Caco-2 (cell line): ENCODE data around the gene SEPSECS. TPM values are rescaled to one million over a fixed set of nuclear protein-coding genes. Genes with fewer than 3 reads are reported as not detected.

ENCODE experiments used
- BruUV-seq: library from RNA; stranded (reverse); fragments of 400-500 nt; replicated peaks from 2 replicates; lab custom pipeline; 2021; lab: Mats Ljungman, UMichigan
- CTCF ChIA-PET: fragments of 300-600 bp; sonication (Branson Sonifier 250); formaldehyde crosslinking; loops from one replicate; lab custom pipeline; 2022; ENCODE audit warnings: antibody characterized with exemption; lab: Charles Lee
- POLR2A ChIA-PET: fragments of 300-600 bp; sonication (Branson Sonifier 250); formaldehyde crosslinking; loops from one replicate; lab custom pipeline; 2022; ENCODE audit warnings: antibody characterized with exemption; lab: Charles Lee
- DNase-seq, 2 experiments: peaks; one replicate each; pipeline versions ENCODE4 v3.0.0 to v3.0.0-alpha.2; 2020 to 2022
- H3K27me3 ChIP-seq: replicated peaks from 2 replicates; pipeline ENCODE4 v1.6.0; 2011; ENCODE audit warnings: low read length; ENCODE audit not compliant: control insufficient read depth, insufficient read depth
- H3K36me3 ChIP-seq: 2 replicates; pipeline ENCODE4 v1.5.1; 2011; ENCODE audit warnings: low read length; ENCODE audit not compliant: control insufficient read depth, insufficient read depth
- H3K4me1 ChIP-seq: fragments of 250-450 bp; sonication (Bioruptor Pico); 2 replicates; pipeline ENCODE4 v1.5.1; 2020; ENCODE audit warnings: mild to moderate bottlenecking
- H3K4me3 ChIP-seq: 2 replicates; pipeline ENCODE4 v1.5.1; 2011; ENCODE audit warnings: low read depth, mild to moderate bottlenecking, control low read depth, low read length
- H3K9me3 ChIP-seq: fragments of 250-450 bp; sonication (Bioruptor Pico); 2 replicates; pipeline ENCODE4 v1.5.1; 2020; ENCODE audit warnings: mild to moderate bottlenecking, moderate library complexity
- H3K27ac Mint-ChIP-seq: one replicate; pipeline ENCODE4 v1.8.0; 2022; ENCODE audit warnings: mixed read lengths; ENCODE audit not compliant: unreplicated experiment
- H3K27me3 Mint-ChIP-seq: one replicate; pipeline ENCODE4 v1.8.0; 2022; ENCODE audit warnings: mixed read lengths; ENCODE audit not compliant: insufficient read depth, unreplicated experiment
- H3K36me3 Mint-ChIP-seq: one replicate; pipeline ENCODE4 v1.8.0; 2022; ENCODE audit warnings: mild to moderate bottlenecking, mixed read lengths; ENCODE audit not compliant: insufficient read depth, unreplicated experiment
- H3K4me1 Mint-ChIP-seq: one replicate; pipeline ENCODE4 v1.8.0; 2022; ENCODE audit warnings: low read depth, mixed read lengths; ENCODE audit not compliant: unreplicated experiment
- H3K4me3 Mint-ChIP-seq: one replicate; pipeline ENCODE4 v1.8.0; 2022; ENCODE audit warnings: mild to moderate bottlenecking, moderate library complexity, mixed read lengths; ENCODE audit not compliant: unreplicated experiment
- H3K9me3 Mint-ChIP-seq: one replicate; pipeline ENCODE4 v1.8.0; 2022; ENCODE audit warnings: mixed read lengths; ENCODE audit not compliant: unreplicated experiment
- CTCF ChIP-seq, 2 experiments: fragments of 200-600 bp in 1 of 2; IDR thresholded peaks; 1 replicate in 1 of 2; 2 replicates in 1 of 2; pipeline versions ENCODE4 v1.5.1 to v1.8.0; 2011 to 2022; ENCODE audit warnings: antibody characterized with exemption in 1 of 2, control low read depth in 1 of 2, inconsistent platforms in 1 of 2, low read depth in 1 of 2, low read length in 1 of 2, mild to moderate bottlenecking in 1 of 2, moderate library complexity in 1 of 2; ENCODE audit not compliant: insufficient read depth in 1 of 2, severe bottlenecking in 1 of 2, unreplicated experiment in 1 of 2
- intact Hi-C: fragments of 100-400 bp; cut with micrococcal nuclease; formaldehyde crosslinking; loops from one replicate; pipeline ENCODE4 v1.10.0; 2022; ENCODE audit not compliant: unreplicated experiment
- total RNA-seq: library from RNA; stranded (reverse); gene quantifications from 2 replicates; pipeline ENCODE4 v1.2.3, GENCODE V29; 2022

SEPSECS gene
- total RNA-seq, 1 experiment from 2014 or later: 5.7 TPM

- intact Hi-C loops: no loop called here
- Mint-ChIP-seq H3K4me3 (no peak overlapping the region), H3K27me3 (no peaks in the 10 kb centered on the region), H3K4me1 (no peaks in the 10 kb centered on the region), H3K36me3 (no peaks in the 10 kb centered on the region), H3K9me3 (no peaks in the 10 kb centered on the region), H3K27ac (no peak overlapping the region)
- Histone ChIP-seq H3K4me1 (peaks cover 7% of the 10 kb centered on the region; the same call in 1 of the 2 replicates), H3K9me3 (no peaks in the 10 kb centered on the region), H3K27me3 (no peaks in the 10 kb centered on the region), H3K36me3 (no peaks in the 10 kb centered on the region), H3K4me3 (no peak overlapping the region)
- CTCF ChIA-PET: interaction anchor here (0.7 kb wide), 1 partner anchor 153 kb away, joined by 3 read pairs; no protein-coding TSS in a partner anchor
- DNase-seq: no peak
- POLR2A ChIA-PET: no interaction called here
- no TSS peak for BruUV-seq
- TF ChIP-seq CTCF (IDR thresholded peaks at IDR 0.05; ENCODE audit: insufficient read depth in 1 of 2, low read depth in 1 of 2, low read length in 1 of 2, severe bottlenecking in 1 of 2, unreplicated experiment in 1 of 2): no peak
These were observed 38.5 kb upstream of the SEPSECS start for GRCh38 chr4:25198713-25199112.

GRCh38 chr4:25190407-25190806 is 30.2 kb upstream of the SEPSECS start:
- no peaks in the 10 kb centered on the region for H3K4me1 Mint-ChIP-seq
- Histone ChIP-seq H3K9me3 (no peaks in the 10 kb centered on the region), H3K4me3 (no peak overlapping the region), H3K27me3 (no peaks in the 10 kb centered on the region), H3K4me1 (no peaks in the 10 kb centered on the region), H3K36me3 (no peaks in the 10 kb centered on the region)
- no TSS peak for BruUV-seq
- no peaks in the 10 kb centered on the region for H3K9me3 Mint-ChIP-seq
- no peak overlapping the region for H3K4me3 Mint-ChIP-seq
- ChIA-PET POLR2A (no interaction called here), CTCF (no interaction called here)
- no peak for DNase-seq
- intact Hi-C loops: no loop called here
- H3K27ac Mint-ChIP-seq: no peak overlapping the region
- no peaks in the 10 kb centered on the region for H3K36me3 Mint-ChIP-seq
- H3K27me3 Mint-ChIP-seq: no peaks in the 10 kb centered on the region
- TF ChIP-seq CTCF (IDR thresholded peaks at IDR 0.05; ENCODE audit: insufficient read depth in 1 of 2, low read depth in 1 of 2, low read length in 1 of 2, severe bottlenecking in 1 of 2, unreplicated experiment in 1 of 2): peak in 1 of 2 experiments; percentile 1

- DNase-seq: no peak
- POLR2A ChIA-PET: no interaction called here
- Histone ChIP-seq H3K4me1 (peaks cover 2% of the 10 kb centered on the region; the same call in 1 of the 2 replicates), H3K27me3 (no peaks in the 10 kb centered on the region), H3K4me3 (no peak overlapping the region), H3K9me3 (no peaks in the 10 kb centered on the region), H3K36me3 (no peaks in the 10 kb centered on the region)
- Mint-ChIP-seq H3K27me3 (no peaks in the 10 kb centered on the region), H3K4me3 (no peak overlapping the region), H3K9me3 (no peaks in the 10 kb centered on the region), H3K4me1 (no peaks in the 10 kb centered on the region), H3K27ac (no peak overlapping the region), H3K36me3 (no peaks in the 10 kb centered on the region)
- TF ChIP-seq CTCF (IDR thresholded peaks at IDR 0.05; ENCODE audit: insufficient read depth in 1 of 2, low read depth in 1 of 2, low read length in 1 of 2, severe bottlenecking in 1 of 2, unreplicated experiment in 1 of 2): no peak
- intact Hi-C loops: no loop called here
- CTCF ChIA-PET: interaction anchor here (0.6 kb wide), 1 partner anchor 48 kb away, joined by 3 read pairs; no protein-coding TSS in a partner anchor
- BruUV-seq: no TSS peak
These were observed 23.8 kb upstream of the SEPSECS start for GRCh38 chr4:25184056-25184455.
